Stimulated activated naive CD8-positive, alpha-beta T cell treated with anti-CD3 and anti-CD28 coated beads, Interleukin-15, amount 100 ng/mL, for 72 hours (primary cell): ENCODE data around the gene ZNF607.
A peak's percentile ranks its signal among the peaks of the same experiment; 100 is the strongest.
"Not testable (repeated sequence)": the region's sequence is repeated elsewhere in the genome, so short reads cannot be mapped to it uniquely, and the experiment has no call there.

Experiments used
- ATAC-seq: fragments of 150-1000 bp; cut with Tn5 transposase; 2 replicates; pipeline ENCODE4 v1.10.0; 2021; ENCODE audit warnings: mild to moderate bottlenecking, moderate library complexity
- DNase-seq, 2 donors: peaks; one replicate each; pipeline ENCODE4 v3.0.0; 2021 to 2022
- H3K27ac Mint-ChIP-seq, 2 donors: one replicate each; pipeline ENCODE4 v1.8.0; 2022; ENCODE audit warnings: mild to moderate bottlenecking in 2 of 2, mixed read lengths in 2 of 2, moderate library complexity in 2 of 2
- H3K27me3 Mint-ChIP-seq: one replicate; pipeline ENCODE4 v1.8.0; 2022; ENCODE audit warnings: mixed read lengths
- H3K4me1 Mint-ChIP-seq: one replicate; pipeline ENCODE4 v1.8.0; 2022; ENCODE audit warnings: mild to moderate bottlenecking, mixed read lengths
- H3K4me3 Mint-ChIP-seq, 2 donors: one replicate each; pipeline ENCODE4 v1.8.0; 2022; ENCODE audit warnings: mild to moderate bottlenecking in 2 of 2, mixed read lengths in 2 of 2, moderate library complexity in 1 of 2
- H3K9me3 Mint-ChIP-seq, 2 donors: one replicate each; pipeline ENCODE4 v1.8.0; 2022; ENCODE audit warnings: mixed read lengths in 2 of 2

The ZNF607 gene

DNA sequence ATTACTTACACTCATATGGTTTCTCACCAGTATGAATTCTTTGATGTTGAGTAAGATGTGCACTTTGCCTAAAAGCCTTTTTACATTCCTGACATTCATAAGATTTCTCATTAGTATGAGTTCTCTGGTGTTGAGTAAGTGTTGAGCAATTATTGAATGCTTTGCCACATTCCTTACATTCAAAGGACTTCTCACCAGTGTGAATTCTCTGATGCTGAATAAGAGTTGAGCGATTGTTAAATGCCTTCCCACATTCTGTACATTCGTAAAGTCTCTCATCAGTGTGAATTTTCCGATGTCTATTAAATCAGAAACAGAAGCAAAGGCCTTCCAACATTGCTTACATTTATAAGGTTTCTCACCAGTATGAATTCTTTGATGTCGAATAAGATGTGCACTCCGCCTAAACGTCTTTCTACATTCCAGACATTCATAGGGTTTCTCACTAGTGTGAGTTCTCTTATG, 50.1 kb downstream of the ZNF607 start:
- no peaks in the 10 kb centered on the region for H3K4me1 Mint-ChIP-seq
- H3K27me3 Mint-ChIP-seq = no peaks in the 10 kb centered on the region
- no peak overlapping the region for H3K4me3 Mint-ChIP-seq
- no peak overlapping the region for H3K27ac Mint-ChIP-seq
- DNase-seq (no peak), ATAC-seq (no peak)
- peaks cover 12 to 47% of the 10 kb centered on the region in 2 donors for H3K9me3 Mint-ChIP-seq

DNA sequence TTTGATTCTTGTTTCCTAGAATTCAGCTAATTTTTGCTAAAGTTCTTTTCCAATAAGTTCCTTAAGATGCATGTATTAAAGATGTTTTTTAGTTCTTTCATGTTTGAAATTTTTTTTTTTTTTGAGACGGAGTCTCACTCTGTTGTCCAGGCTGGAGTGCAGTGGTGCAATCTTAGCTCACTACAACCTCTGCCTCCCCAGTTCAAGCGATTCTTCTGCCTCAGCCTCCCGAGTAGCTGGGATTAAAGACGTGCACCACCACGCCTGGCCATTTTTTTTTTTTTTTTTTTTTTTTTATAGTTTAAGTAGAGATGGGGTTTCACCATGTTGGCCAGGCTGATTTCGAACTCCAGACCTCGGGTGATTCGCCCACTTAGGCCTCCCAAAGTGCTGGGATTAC, 62.4 kb downstream of the ZNF607 start:
- ATAC-seq, DNase-seq, H3K27me3 Mint-ChIP-seq: not testable (repeated sequence)
- peak overlapping the region; percentile 53 to 87 for H3K4me3 Mint-ChIP-seq
- peak overlapping the region in 1 of 2 donors; percentile 67 for H3K27ac Mint-ChIP-seq
- H3K4me1 Mint-ChIP-seq = peaks cover 32% of the 10 kb centered on the region
- H3K9me3 Mint-ChIP-seq = peaks cover 10 to 32% of the 10 kb centered on the region in 2 donors

DNA sequence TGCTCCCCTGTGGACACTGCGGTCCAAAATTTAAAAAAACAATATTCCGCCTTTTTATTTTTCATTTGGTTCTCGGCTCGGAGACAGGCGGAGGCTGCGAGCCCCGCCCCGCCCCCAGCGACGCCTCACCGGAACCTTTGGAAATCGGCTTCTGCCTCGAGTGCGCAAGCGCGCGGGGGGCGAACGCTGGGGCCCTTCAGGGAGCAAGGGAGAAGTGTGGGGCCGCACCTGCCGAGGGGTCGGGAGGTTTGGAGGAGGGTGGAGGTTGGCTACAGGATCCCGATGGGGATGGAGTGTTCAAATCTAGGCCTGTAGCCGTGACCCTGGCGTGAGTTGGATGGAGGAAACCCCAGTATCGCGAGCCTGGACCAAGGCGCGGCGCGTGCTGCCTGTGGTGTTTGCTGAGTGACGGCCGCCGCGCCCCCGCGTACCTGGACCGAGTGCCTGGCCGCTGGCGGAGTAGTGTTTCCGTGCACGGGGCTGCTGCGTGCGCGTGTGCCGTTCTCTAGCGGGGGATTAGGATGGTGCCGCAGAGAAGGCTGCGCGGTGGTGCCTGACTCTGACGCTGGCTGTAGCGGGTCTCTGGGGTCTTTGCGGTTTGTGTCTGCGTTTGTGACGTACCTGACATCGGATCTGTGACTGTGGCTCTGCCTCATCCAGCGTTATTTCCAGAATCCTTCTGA, 63.7 kb downstream of the ZNF607 start:
- Mint-ChIP-seq H3K4me3 (peak overlapping the region; percentile 87 to 98), H3K4me1 (peaks cover 32% of the 10 kb centered on the region), H3K27me3 (no peaks in the 10 kb centered on the region), H3K9me3 (peaks cover 10 to 32% of the 10 kb centered on the region in 2 donors), H3K27ac (peak overlapping the region; percentile 94 to 99)
- DNase-seq = peak; percentile 87 to 89
- peak; percentile 88 for ATAC-seq

DNA sequence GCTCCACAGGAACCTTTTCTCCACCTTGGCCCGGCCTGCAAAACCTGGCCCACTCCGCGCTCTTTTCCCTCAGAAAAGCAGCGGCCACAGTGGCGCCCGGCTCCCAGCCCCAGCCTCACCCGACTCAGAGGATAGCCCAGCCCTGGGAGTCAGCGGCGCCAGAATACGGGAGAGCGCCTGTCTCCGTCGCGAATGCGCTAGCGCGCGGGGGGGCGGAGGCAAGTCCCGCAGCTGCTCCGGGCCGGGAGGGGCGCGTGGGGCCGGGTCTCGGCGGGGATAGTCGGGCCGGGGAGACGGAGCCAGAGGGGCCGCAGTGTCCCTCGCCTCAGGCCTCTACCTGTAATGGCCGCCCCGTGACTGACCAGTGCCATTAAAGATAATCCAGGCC, 64.3 kb downstream of the ZNF607 start, which contains the start of gene ZFP30:
ZFP30 (minus strand) TSS at position 165 of the 388 bp plus-strand sequence. CDS start 7,643 bp downstream, outside the sequence.
- H3K27ac Mint-ChIP-seq = peak within 1 kb of the TSS; percentile 94 to 99
- H3K4me1 Mint-ChIP-seq = peaks cover 32% of the 10 kb centered on the region
- ATAC-seq = peak; percentile 75
- peak; percentile 76 to 80 for DNase-seq
- peak within 1 kb of the TSS; percentile 87 to 98 for H3K4me3 Mint-ChIP-seq
- H3K9me3 Mint-ChIP-seq = peaks cover 5 to 27% of the 10 kb centered on the region in 2 donors
- no peaks in the 10 kb centered on the region for H3K27me3 Mint-ChIP-seq

DNA sequence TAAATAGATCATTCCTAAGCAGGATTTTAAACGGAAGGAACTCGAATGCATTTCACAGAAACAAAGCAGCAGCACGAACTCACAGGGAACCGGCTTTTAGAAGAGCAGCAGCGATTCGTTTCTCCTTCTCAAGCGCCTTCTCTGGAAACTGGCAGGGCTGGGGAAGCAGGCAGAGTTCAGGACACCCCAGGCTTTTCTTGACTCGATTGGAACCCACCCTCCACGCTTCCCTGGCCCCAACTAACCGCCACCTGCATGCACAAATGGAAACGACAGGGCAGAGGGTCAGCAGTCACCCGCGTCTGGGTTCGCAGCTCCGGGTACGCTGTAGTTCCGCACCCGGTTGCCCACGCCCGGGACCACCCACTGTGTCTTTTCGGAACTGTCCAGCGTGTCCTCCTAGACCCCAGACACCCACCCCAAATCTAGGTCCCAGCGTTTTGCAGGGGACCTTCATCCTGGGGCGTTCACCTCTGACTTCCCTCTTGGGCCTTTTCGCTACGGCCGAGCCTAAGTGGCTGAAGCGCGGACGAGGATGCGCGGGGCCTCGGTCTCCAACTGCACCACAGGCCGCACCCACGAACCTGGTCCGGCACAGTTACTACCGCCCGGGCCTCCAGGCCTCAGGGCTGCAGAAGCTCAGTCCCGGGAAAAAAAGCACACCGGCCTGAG, 64.8 kb downstream of the ZNF607 start:
- peak overlapping the region; percentile 87 to 98 for H3K4me3 Mint-ChIP-seq
- peak overlapping the region; percentile 85 to 99 for H3K27ac Mint-ChIP-seq
- peak; percentile 29 to 33 for DNase-seq
- ATAC-seq = peak; percentile 36
- H3K9me3 Mint-ChIP-seq = peaks cover 4 to 25% of the 10 kb centered on the region in 2 donors
- H3K4me1 Mint-ChIP-seq = peaks cover 32% of the 10 kb centered on the region
- H3K27me3 Mint-ChIP-seq = no peaks in the 10 kb centered on the region

DNA sequence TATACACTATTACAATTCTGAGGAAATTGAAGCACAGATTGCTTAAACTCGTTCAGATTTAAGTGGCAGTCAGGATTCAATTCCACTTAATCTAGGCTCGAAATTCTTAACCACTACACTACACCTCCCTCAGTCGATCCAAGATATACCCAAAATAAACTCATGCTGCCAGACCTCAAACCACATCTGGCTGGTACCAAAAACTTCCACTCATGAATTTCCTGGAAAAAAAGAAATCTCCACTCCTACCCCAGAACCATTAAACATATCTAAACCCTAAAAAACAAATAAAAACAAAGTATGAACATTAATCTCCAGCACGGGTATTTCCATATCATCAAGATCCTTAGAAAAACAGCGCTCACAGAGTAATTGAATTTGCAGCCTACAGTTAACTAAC, 65.4 kb downstream of the ZNF607 start:
- peaks cover 0 to 25% of the 10 kb centered on the region in 2 donors for H3K9me3 Mint-ChIP-seq
- peak overlapping the region; percentile 85 to 99 for H3K27ac Mint-ChIP-seq
- no peak for DNase-seq
- peaks cover 32% of the 10 kb centered on the region for H3K4me1 Mint-ChIP-seq
- H3K4me3 Mint-ChIP-seq = peak overlapping the region; percentile 87 to 98
- ATAC-seq = no peak
- H3K27me3 Mint-ChIP-seq = no peaks in the 10 kb centered on the region
